HG02678 (cell line): Measurements from ENCODE around the gene SLC35B1.

Source experiments
- ATAC-seq: cut with Tn5 transposase; IDR thresholded peaks from one replicate; pipeline ENCODE4 v1.9.1; 2021; ENCODE audit warnings: mild to moderate bottlenecking, moderate library complexity; ENCODE audit not compliant: unreplicated experiment

Gene SLC35B1

GRCh38 chr17:49700960-49701359, 6.8 kb downstream of the SLC35B1 start:
- no peak for ATAC-seq

- no peak for ATAC-seq
Measured at GRCh38 chr17:49699966-49700575, 7.7 kb downstream of the SLC35B1 start.

GRCh38 chr17:49698005-49698404, 9.8 kb downstream of the SLC35B1 start:
- ATAC-seq = no peak

GRCh38 chr17:49696233-49696761, 11.5 kb downstream of the SLC35B1 start:
- peak; percentile 76 for ATAC-seq

GRCh38 chr17:49695698-49696232, 12.0 kb downstream of the SLC35B1 start:
- no peak for ATAC-seq

GRCh38 chr17:49694847-49695697, 12.7 kb downstream of the SLC35B1 start:
- no peak for ATAC-seq

- no peak for ATAC-seq
Measured at GRCh38 chr17:49692751-49693150, 15.0 kb downstream of the SLC35B1 start.

GRCh38 chr17:49691677-49692191, 16.0 kb downstream of the SLC35B1 start:
- ATAC-seq = no peak

- ATAC-seq = no peak
Measured at GRCh38 chr17:49691086-49691676, 16.6 kb downstream of the SLC35B1 start.

GRCh38 chr17:49690256-49690655, 17.5 kb downstream of the SLC35B1 start:
- no peak for ATAC-seq

- no peak for ATAC-seq
Measured at GRCh38 chr17:49688848-49689247, 18.9 kb downstream of the SLC35B1 start.

- ATAC-seq = no peak
Measured at GRCh38 chr17:49687878-49688491, 19.8 kb downstream of the SLC35B1 start.

- no peak for ATAC-seq
Measured at GRCh38 chr17:49681106-49681979, 26.4 kb downstream of the SLC35B1 start.

- ATAC-seq = no peak
Measured at GRCh38 chr17:49680314-49680713, 27.4 kb downstream of the SLC35B1 start.

- ATAC-seq = peak; percentile 77
Measured at GRCh38 chr17:49677933-49678847, 29.6 kb downstream of the SLC35B1 start, which contains the start of gene SPOP. SPOP (minus strand) TSS chr17:49678097; CDS start chr17:49622810, 55,287 bp downstream.

- peak; percentile 52 for ATAC-seq
Measured at GRCh38 chr17:49677134-49677932, 30.4 kb downstream of the SLC35B1 start.

GRCh38 chr17:49676276-49676868, 31.4 kb downstream of the SLC35B1 start:
- peak; percentile 64 for ATAC-seq
